ENCODE results near the gene NALCN.

The NALCN gene

GRCh38 chr13:101271681-101272245, 144.5 kb downstream of the NALCN start:
- no peak for DNase-seq

- no peak for DNase-seq
Measured at GRCh38 chr13:101267656-101268055, 148.7 kb downstream of the NALCN start.

DNA sequence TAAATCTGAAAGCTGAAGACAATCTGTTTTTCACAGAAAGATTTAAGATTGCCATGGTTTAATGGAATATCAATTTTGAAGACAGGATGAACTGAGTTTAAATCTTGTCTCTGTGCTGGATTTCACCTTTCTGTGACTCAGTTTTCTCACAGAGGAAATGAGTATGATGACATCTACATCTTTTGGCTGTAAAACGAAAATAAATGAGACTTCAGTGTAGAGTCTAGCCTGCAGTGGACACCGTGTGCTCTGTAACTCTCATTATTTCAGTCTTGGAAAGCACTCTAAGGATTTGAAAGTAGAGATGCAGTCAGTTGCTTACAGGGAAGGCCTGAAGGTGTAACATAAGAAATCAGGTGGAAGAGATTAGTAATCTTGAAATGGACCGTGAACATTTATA, 150.4 kb downstream of the NALCN start:
- DNase-seq, result no peak

- no peak for DNase-seq
Measured at GRCh38 chr13:101264931-101265330, 151.4 kb downstream of the NALCN start.

- DNase-seq, result no peak
Measured at GRCh38 chr13:101262306-101262705, 154.0 kb downstream of the NALCN start.

DNA sequence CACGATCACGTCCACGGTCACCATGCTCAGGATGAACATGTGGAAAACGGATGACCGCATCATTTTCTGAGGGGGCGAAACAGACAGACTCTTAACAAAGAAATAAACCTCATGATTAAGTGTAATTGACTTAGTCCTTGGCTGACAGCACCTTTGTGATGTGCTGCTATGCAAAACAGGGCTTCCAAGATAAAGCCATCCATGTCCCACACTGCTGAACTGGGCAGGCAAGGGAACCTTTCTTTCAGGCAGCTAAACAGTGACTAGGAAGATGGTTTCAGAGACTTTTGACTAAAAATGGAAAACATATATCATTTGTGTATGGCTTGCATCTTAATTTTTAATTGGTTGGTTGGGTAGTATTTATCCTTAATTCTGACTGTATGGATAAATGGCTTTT, 157.8 kb downstream of the NALCN start:
- DNase-seq, result no peak

- DNase-seq, result no peak
Measured at GRCh38 chr13:101258071-101258470, 158.2 kb downstream of the NALCN start.

GRCh38 chr13:101248739-101249514, 167.4 kb downstream of the NALCN start:
- no peak for DNase-seq

DNA sequence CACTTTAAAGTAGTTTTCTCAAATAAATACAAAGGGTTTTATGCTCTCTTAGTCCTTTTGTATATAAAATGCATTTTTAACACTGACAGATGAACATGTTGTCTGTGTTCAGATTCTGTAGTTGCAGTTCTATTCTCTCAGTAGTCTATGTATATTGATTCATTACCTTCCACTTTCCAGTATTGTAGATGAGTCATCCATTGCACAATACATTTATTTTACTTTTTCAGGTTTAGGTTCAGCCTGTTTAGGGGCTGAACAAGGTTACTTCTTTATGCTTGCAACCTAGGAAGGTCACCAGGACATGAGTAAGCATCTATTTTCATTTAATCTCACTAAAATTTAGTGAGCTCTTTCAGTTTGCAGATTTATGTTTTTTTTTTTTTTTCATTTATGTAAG, 173.6 kb downstream of the NALCN start:
- DNase-seq, result no peak

- no peak for DNase-seq
Measured at GRCh38 chr13:101238555-101238954, 177.8 kb downstream of the NALCN start.

- DNase-seq, result no peak
Measured at GRCh38 chr13:101231751-101232428, 184.4 kb downstream of the NALCN start.

DNA sequence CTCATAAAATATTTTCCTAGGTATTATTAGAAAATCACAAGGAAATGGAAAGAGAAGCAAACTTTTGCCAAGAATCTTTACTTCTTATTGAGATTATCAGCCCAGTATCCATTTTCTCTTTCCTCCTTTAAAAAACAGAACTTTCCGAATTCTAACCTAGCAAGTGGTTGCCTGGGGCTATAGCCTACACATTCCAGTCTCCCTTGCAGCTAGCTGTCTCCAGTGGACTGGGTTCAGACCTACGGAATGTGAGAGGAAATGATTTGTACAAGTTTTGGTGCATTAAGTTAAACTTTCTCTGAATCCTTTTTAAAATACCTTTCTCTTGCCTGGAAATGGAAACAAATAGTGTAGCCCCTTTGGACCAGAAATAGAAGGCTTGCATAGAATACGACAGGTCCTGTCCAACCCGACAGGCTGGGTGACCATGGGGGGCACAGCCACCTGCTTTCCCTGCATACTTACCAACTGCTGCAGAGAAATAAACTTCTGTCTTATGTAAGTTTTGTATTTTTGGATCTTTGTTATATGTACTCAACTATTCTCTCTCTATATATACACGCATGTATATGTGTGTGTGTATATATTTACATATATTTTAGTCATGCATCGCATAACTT, 185.9 kb downstream of the NALCN start:
- DNase-seq, result peak in 1 of 2 experiments; percentile 84

GRCh38 chr13:101219609-101220265, 196.6 kb downstream of the NALCN start:
- DNase-seq, result no peak

- no peak for DNase-seq
Measured at GRCh38 chr13:101218484-101218883, 197.8 kb downstream of the NALCN start.

GRCh38 chr13:101217086-101217485, 199.2 kb downstream of the NALCN start:
- no peak for DNase-seq

GRCh38 chr13:101211261-101211660, 205.0 kb downstream of the NALCN start:
- no peak for DNase-seq

DNA sequence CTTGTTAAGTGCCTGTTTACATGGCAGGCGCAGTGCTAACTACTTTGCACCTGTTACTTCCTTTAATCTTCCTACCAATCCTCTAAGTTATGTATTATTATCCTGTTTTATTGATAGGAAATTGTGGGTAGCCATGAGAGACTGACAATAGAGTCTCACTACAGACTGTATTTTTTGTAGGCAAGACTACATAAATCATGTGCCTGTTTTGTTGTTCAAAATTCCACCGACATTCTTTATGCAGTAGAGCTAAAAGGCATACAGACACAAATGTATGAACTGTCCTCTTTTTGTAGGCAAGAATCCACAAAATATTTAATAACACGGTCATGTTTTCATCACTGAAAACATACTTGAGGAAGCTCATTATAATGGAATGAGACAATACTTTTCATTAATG, 205.5 kb downstream of the NALCN start:
- no peak for DNase-seq

GRCh38 chr13:101209206-101209893, 207.0 kb downstream of the NALCN start:
- DNase-seq, result no peak

- DNase-seq, result no peak
Measured at GRCh38 chr13:101205408-101205807, 210.9 kb downstream of the NALCN start.

DNA sequence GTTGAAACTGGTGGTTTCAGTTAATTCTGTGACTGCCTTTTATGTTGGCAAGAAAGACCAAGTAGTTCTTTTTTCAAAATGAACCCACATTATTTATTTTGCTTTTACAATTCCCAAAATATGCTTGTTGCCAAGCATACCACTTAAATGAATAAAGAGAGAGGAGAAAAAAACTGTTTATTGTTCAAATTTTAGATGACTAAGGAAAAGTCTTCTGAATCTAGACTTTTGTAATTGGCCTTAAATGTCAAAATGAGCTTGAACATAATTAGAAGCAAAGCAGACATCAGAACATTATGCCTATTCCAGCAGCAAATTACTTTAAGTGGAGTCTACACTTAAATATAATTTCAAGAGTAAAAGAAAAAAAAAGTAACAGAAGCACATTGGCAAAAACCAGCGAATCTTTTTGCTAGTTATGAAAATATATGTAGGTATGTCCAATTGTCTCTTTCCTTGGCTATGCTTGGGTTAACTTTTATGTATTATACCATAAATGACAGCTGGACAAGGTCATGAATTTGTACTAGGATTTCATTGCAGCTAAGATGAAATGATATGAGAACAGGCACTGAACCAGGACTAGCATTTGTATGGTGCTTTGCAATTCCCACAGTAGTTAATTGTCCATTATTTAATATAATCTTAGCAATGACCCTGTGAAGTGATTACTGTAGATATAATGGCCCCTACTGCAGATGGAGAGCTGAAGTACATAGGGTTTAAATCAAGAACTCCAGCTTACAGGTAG, 211.9 kb downstream of the NALCN start:
- DNase-seq, result no peak

- no peak for DNase-seq
Measured at GRCh38 chr13:101202590-101202989, 213.7 kb downstream of the NALCN start.

DNA sequence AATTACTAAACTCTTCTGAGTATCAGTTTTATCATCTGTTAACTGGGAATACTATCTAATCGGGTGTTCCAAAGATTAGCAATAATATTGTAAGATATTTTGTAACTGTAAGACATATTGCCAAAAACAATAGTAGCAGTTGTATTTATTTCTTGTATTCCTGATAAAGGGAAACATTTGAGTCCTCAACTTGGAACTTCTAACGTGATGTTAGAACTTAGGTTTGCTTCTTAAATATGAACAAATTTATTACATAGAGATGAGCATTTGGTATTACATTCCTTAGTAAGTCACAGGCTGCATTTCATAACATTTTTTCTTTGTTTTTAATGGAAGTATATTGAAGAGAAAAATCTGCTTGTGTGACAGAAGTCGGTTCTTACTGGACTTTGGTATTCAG, 225.3 kb downstream of the NALCN start:
- DNase-seq, result no peak
